ENCODE results near the gene OPCML.

The OPCML gene

DNA sequence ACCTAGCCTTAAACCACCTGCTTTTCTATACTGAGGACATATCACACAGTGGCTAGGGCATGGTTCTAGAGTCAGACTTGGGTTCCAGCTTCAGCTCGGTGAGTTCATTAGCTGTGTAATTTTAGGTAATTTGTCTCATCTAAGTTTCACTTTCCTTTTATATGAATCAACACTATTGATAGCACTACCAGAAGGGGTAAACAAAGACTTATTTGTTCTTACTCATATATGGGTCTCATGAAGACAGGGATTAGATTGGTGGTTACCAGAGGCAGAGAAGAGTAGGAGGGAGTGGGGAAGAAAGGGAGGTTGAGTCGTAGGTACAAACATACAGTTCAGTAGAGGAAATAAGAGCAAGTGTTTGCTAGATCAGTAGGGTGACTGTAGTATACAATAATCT is 924.7 kb downstream of the OPCML start:
- CTCF ChIA-PET = no interaction called here
- TF ChIP-seq, protein P1, sequence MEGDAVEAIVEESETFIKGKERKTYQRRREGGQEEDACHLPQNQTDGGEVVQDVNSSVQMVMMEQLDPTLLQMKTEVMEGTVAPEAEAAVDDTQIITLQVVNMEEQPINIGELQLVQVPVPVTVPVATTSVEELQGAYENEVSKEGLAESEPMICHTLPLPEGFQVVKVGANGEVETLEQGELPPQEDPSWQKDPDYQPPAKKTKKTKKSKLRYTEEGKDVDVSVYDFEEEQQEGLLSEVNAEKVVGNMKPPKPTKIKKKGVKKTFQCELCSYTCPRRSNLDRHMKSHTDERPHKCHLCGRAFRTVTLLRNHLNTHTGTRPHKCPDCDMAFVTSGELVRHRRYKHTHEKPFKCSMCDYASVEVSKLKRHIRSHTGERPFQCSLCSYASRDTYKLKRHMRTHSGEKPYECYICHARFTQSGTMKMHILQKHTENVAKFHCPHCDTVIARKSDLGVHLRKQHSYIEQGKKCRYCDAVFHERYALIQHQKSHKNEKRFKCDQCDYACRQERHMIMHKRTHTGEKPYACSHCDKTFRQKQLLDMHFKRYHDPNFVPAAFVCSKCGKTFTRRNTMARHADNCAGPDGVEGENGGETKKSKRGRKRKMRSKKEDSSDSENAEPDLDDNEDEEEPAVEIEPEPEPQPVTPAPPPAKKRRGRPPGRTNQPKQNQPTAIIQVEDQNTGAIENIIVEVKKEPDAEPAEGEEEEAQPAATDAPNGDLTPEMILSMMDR (conservative IDR thresholded peaks at IDR 0.05; ENCODE audit: low read depth) = no peak
- H3K27ac ChIP-seq = no peak overlapping the region
- POLR2A ChIA-PET (ENCODE audit: low non-redundant PET) = no interaction called here
- DNase-seq (ENCODE audit: low spot score) = no peak

DNA sequence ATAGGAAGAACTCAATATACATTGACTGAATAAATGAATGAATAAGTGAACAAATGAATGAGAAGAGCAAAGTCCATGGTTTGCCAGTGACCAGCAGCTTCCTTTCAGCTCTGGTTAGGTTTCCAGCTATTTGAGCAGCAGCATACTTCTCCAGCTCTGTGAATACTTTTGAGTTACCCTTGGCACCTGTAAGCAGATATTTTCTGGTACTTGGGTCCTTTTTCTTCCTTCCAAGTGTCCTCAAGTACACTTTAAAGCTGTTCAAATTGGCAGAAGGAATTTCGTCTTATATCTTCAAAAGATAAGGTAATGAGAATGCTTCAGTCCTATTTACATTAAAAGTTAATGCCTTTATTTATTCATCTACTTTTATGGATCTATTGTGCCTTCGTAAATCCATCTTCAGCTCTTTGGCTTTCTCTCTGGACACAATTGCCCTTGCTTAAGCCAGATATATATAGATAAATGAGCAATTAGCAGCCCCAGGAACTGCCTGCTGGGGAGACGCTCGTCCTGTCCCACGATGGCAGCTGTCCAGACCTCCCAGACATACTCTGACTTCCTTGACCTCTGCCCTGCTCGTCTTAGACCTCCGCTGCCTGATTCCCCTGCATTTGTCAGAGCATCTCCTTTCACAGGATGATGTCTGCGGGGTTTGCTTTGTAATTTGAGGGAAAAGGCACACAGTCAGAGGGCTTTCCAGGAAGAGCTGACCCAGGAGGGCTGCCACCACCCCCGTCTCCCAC is 926.3 kb downstream of the OPCML start:
- CTCF ChIA-PET = no interaction called here
- POLR2A ChIA-PET (ENCODE audit: low non-redundant PET) = no interaction called here
- H3K27ac ChIP-seq = no peak overlapping the region
- TF ChIP-seq, protein P1 (conservative IDR thresholded peaks at IDR 0.05; ENCODE audit: low read depth) = no peak
- no peak for DNase-seq (ENCODE audit: low spot score)

DNA sequence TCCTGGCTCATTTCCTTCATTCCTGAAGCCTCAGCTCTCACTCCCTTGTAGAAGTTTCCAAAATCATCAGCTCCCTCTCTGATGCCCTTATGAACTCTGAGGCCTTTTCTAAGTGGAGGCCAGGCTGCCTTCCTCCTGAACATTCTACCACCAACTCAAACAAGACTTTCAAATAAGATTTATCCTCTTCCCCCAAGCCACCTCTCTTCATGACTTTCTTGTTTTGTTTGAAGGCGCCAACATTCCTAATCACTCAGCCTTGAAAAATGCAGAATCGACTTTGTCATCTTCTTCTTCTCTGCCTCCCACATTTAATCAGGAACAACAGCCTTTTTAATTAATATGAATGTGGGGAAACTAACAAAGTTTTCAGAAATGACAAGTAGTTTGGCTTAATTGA is 927.9 kb downstream of the OPCML start:
- DNase-seq (ENCODE audit: low spot score) = no peak
- ChIA-PET CTCF (no interaction called here), POLR2A (ENCODE audit: low non-redundant PET) (no interaction called here)
- H3K27ac ChIP-seq = no peak overlapping the region
- TF ChIP-seq, protein P1 (conservative IDR thresholded peaks at IDR 0.05; ENCODE audit: low read depth) = no peak

DNA sequence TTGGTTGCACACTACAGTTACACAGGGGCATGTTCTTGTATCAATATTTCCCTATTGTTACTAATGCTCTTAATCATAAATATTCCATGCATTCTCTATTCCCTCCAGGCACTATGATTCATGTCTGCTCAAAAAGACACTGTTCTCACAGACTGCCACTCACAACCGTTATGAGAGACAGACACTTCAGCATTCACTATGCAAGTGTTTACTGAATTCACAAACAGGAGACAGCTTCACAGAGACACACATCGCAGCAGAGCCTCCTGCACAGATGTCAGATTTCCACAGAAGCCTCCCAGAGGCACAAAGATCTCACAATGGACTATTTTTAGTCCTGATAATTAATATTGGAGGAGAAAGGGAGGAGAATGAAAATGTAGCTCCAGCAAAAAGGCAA is 930.4 kb downstream of the OPCML start:
- DNase-seq (ENCODE audit: low spot score) = no peak
- H3K27ac ChIP-seq = no peak overlapping the region
- TF ChIP-seq, protein P1 (conservative IDR thresholded peaks at IDR 0.05; ENCODE audit: low read depth) = no peak
- CTCF ChIA-PET = no interaction called here
- POLR2A ChIA-PET (ENCODE audit: low non-redundant PET) = no interaction called here

DNA sequence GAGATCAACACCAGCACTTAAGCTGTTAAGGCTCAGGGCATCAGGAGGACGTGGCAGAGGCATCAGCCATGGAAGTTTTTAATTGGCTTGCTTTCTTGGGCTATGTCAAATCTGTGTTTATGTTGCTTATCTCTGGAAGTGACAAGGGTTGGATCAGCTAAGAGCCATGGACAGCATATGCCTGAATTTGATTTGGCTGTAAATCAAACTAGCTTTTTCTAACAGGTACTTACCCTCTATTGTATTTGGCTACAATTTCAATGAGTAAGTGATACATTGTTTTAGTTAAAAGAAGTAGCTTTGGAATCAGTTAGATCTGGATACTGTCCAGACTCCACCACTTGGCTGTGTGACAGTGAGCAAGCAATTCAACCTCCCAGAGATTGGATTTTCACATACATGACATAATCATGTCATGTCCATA is 936.6 kb downstream of the OPCML start:
- no peak overlapping the region for H3K27ac ChIP-seq
- TF ChIP-seq, protein P1 (conservative IDR thresholded peaks at IDR 0.05; ENCODE audit: low read depth) = no peak
- POLR2A ChIA-PET (ENCODE audit: low non-redundant PET) = no interaction called here
- DNase-seq (ENCODE audit: low spot score) = no peak
- CTCF ChIA-PET = no interaction called here

DNA sequence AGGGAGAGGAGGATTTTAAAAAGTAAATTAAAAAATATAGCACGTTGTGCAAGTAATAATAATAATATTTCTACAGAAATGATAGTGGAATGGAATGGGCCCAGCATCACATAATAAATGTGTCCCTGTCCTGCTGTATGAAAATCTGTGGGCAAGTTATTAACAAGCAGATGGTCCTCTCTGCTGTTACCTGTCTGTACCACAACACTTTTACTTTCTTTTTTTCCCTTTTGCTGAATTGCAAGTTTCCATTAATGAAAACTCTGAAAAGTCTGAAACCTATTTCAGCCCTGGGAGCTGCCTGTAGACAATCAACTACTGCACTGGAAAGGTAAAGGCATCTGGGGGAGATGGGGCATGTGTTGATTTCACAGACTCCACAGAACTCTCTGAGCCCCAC is 937.1 kb downstream of the OPCML start:
- TF ChIP-seq, protein P1 (conservative IDR thresholded peaks at IDR 0.05; ENCODE audit: low read depth) = no peak
- CTCF ChIA-PET = interaction anchor here (0.6 kb wide), 1 partner anchor 991 kb away, joined by 5 read pairs; no protein-coding TSS in a partner anchor
- no peak for DNase-seq (ENCODE audit: low spot score)
- POLR2A ChIA-PET (ENCODE audit: low non-redundant PET) = no interaction called here
- no peak overlapping the region for H3K27ac ChIP-seq
